Caco-2 (cell line): ENCODE measurements around the gene ADAM23. TPM values are rescaled to one million over a fixed set of nuclear protein-coding genes. Genes with fewer than 3 reads are reported as not detected.

Source experiments
- BruUV-seq: library from RNA; stranded (reverse); fragments of 400-500 nt; replicated peaks from 2 replicates; lab custom pipeline; 2021; lab: Mats Ljungman, UMichigan
- CTCF ChIA-PET: fragments of 300-600 bp; sonication (Branson Sonifier 250); formaldehyde crosslinking; loops from one replicate; lab custom pipeline; 2022; ENCODE audit warnings: antibody characterized with exemption; lab: Charles Lee
- POLR2A ChIA-PET: fragments of 300-600 bp; sonication (Branson Sonifier 250); formaldehyde crosslinking; loops from one replicate; lab custom pipeline; 2022; ENCODE audit warnings: antibody characterized with exemption; lab: Charles Lee
- DNase-seq, 2 experiments: peaks; one replicate each; pipeline versions ENCODE4 v3.0.0 to v3.0.0-alpha.2; 2020 to 2022
- H3K27me3 ChIP-seq: replicated peaks from 2 replicates; pipeline ENCODE4 v1.6.0; 2011; ENCODE audit warnings: low read length; ENCODE audit not compliant: control insufficient read depth, insufficient read depth
- H3K36me3 ChIP-seq: 2 replicates; pipeline ENCODE4 v1.5.1; 2011; ENCODE audit warnings: low read length; ENCODE audit not compliant: control insufficient read depth, insufficient read depth
- H3K4me1 ChIP-seq: fragments of 250-450 bp; sonication (Bioruptor Pico); 2 replicates; pipeline ENCODE4 v1.5.1; 2020; ENCODE audit warnings: mild to moderate bottlenecking
- H3K4me3 ChIP-seq: 2 replicates; pipeline ENCODE4 v1.5.1; 2011; ENCODE audit warnings: low read depth, mild to moderate bottlenecking, control low read depth, low read length
- H3K9me3 ChIP-seq: fragments of 250-450 bp; sonication (Bioruptor Pico); 2 replicates; pipeline ENCODE4 v1.5.1; 2020; ENCODE audit warnings: mild to moderate bottlenecking, moderate library complexity
- H3K27ac Mint-ChIP-seq: one replicate; pipeline ENCODE4 v1.8.0; 2022; ENCODE audit warnings: mixed read lengths; ENCODE audit not compliant: unreplicated experiment
- H3K27me3 Mint-ChIP-seq: one replicate; pipeline ENCODE4 v1.8.0; 2022; ENCODE audit warnings: mixed read lengths; ENCODE audit not compliant: insufficient read depth, unreplicated experiment
- H3K36me3 Mint-ChIP-seq: one replicate; pipeline ENCODE4 v1.8.0; 2022; ENCODE audit warnings: mild to moderate bottlenecking, mixed read lengths; ENCODE audit not compliant: insufficient read depth, unreplicated experiment
- H3K4me1 Mint-ChIP-seq: one replicate; pipeline ENCODE4 v1.8.0; 2022; ENCODE audit warnings: low read depth, mixed read lengths; ENCODE audit not compliant: unreplicated experiment
- H3K4me3 Mint-ChIP-seq: one replicate; pipeline ENCODE4 v1.8.0; 2022; ENCODE audit warnings: mild to moderate bottlenecking, moderate library complexity, mixed read lengths; ENCODE audit not compliant: unreplicated experiment
- H3K9me3 Mint-ChIP-seq: one replicate; pipeline ENCODE4 v1.8.0; 2022; ENCODE audit warnings: mixed read lengths; ENCODE audit not compliant: unreplicated experiment
- CTCF ChIP-seq, 2 experiments: fragments of 200-600 bp in 1 of 2; IDR thresholded peaks; 1 replicate in 1 of 2; 2 replicates in 1 of 2; pipeline versions ENCODE4 v1.5.1 to v1.8.0; 2011 to 2022; ENCODE audit warnings: antibody characterized with exemption in 1 of 2, control low read depth in 1 of 2, inconsistent platforms in 1 of 2, low read depth in 1 of 2, low read length in 1 of 2, mild to moderate bottlenecking in 1 of 2, moderate library complexity in 1 of 2; ENCODE audit not compliant: insufficient read depth in 1 of 2, severe bottlenecking in 1 of 2, unreplicated experiment in 1 of 2
- intact Hi-C: fragments of 100-400 bp; cut with micrococcal nuclease; formaldehyde crosslinking; loops from one replicate; pipeline ENCODE4 v1.10.0; 2022; ENCODE audit not compliant: unreplicated experiment
- total RNA-seq: library from RNA; stranded (reverse); gene quantifications from 2 replicates; pipeline ENCODE4 v1.2.3, GENCODE V29; 2022

The ADAM23 gene
- total RNA-seq, 1 experiment from 2014 or later: 55.1 TPM

- Mint-ChIP-seq H3K36me3 (no peaks in the 10 kb centered on the region), H3K4me1 (no peaks in the 10 kb centered on the region), H3K9me3 (no peaks in the 10 kb centered on the region), H3K27me3 (no peaks in the 10 kb centered on the region), H3K27ac (no peak overlapping the region), H3K4me3 (no peak overlapping the region)
- H3K4me3 ChIP-seq: no peak overlapping the region
- BruUV-seq: no TSS peak
- no peaks in the 10 kb centered on the region for H3K27me3 ChIP-seq
- TF ChIP-seq CTCF (IDR thresholded peaks at IDR 0.05; ENCODE audit: insufficient read depth in 1 of 2, low read depth in 1 of 2, low read length in 1 of 2, severe bottlenecking in 1 of 2, unreplicated experiment in 1 of 2): no peak
- H3K4me1 ChIP-seq: no peaks in the 10 kb centered on the region
- no peaks in the 10 kb centered on the region for H3K36me3 ChIP-seq
- ChIA-PET POLR2A (no interaction called here), CTCF (no interaction called here)
- intact Hi-C loops: no loop called here
- no peaks in the 10 kb centered on the region for H3K9me3 ChIP-seq
- no peak for DNase-seq
Measured at GRCh38 chr2:206520450-206520849, 77.1 kb downstream of the ADAM23 start.

- no peaks in the 10 kb centered on the region for H3K36me3 ChIP-seq
- BruUV-seq: no TSS peak
- no peak for TF ChIP-seq CTCF (IDR thresholded peaks at IDR 0.05; ENCODE audit: insufficient read depth in 1 of 2, low read depth in 1 of 2, low read length in 1 of 2, severe bottlenecking in 1 of 2, unreplicated experiment in 1 of 2)
- no peaks in the 10 kb centered on the region for H3K9me3 ChIP-seq
- Mint-ChIP-seq H3K27ac (no peak overlapping the region), H3K4me1 (no peaks in the 10 kb centered on the region), H3K9me3 (no peaks in the 10 kb centered on the region), H3K4me3 (no peak overlapping the region), H3K27me3 (no peaks in the 10 kb centered on the region), H3K36me3 (no peaks in the 10 kb centered on the region)
- no peaks in the 10 kb centered on the region for H3K27me3 ChIP-seq
- ChIA-PET CTCF (no interaction called here), POLR2A (no interaction called here)
- H3K4me1 ChIP-seq: no peaks in the 10 kb centered on the region
- intact Hi-C loops: no loop called here
- DNase-seq: no peak
- no peak overlapping the region for H3K4me3 ChIP-seq
Measured at GRCh38 chr2:206521115-206521514, 77.8 kb downstream of the ADAM23 start.

GRCh38 chr2:206521612-206522011 is 78.3 kb downstream of the ADAM23 start:
- no peak for TF ChIP-seq CTCF (IDR thresholded peaks at IDR 0.05; ENCODE audit: insufficient read depth in 1 of 2, low read depth in 1 of 2, low read length in 1 of 2, severe bottlenecking in 1 of 2, unreplicated experiment in 1 of 2)

More at GRCh38 chr2:206521612-206522011, 78.3 kb downstream of the ADAM23 start:
- H3K27ac Mint-ChIP-seq: no peak overlapping the region
- Histone ChIP-seq H3K4me1 (no peaks in the 10 kb centered on the region), H3K27me3 (no peaks in the 10 kb centered on the region), H3K4me3 (no peak overlapping the region), H3K36me3 (no peaks in the 10 kb centered on the region), H3K9me3 (no peaks in the 10 kb centered on the region)
- H3K36me3 Mint-ChIP-seq: no peaks in the 10 kb centered on the region
- no peaks in the 10 kb centered on the region for H3K9me3 Mint-ChIP-seq
- no peaks in the 10 kb centered on the region for H3K4me1 Mint-ChIP-seq
- no peak for DNase-seq
- no TSS peak for BruUV-seq
- H3K27me3 Mint-ChIP-seq: no peaks in the 10 kb centered on the region
- intact Hi-C loops: no loop called here
- no peak overlapping the region for H3K4me3 Mint-ChIP-seq
- ChIA-PET CTCF (no interaction called here), POLR2A (no interaction called here)
